BJ (cell line): ENCODE results near the gene FSTL4. TPM values are rescaled to one million over a fixed set of nuclear protein-coding genes. Genes with fewer than 3 reads are reported as not detected.

Experiments used
- CTCF ChIA-PET: fragments of 350-600 bp; formaldehyde crosslinking; extraction: SDS; loops from one replicate; lab custom pipeline; 2021; ENCODE audit warnings: antibody characterized with exemption, inconsistent platforms; lab: Yijun Ruan, JAX
- POLR2A ChIA-PET: fragments of 300-600 bp; sonication (Branson Sonifier 250); formaldehyde crosslinking; extraction: SDS; loops from one replicate; lab custom pipeline; 2021; ENCODE audit warnings: antibody characterized with exemption; lab: Charles Lee
- DNase-seq: peaks from one replicate; pipeline ENCODE4 v3.0.0-alpha.2; 2011; ENCODE audit warnings: low read depth
- H3K27me3 ChIP-seq: 2 replicates; pipeline ENCODE4 v1.6.0; 2011; ENCODE audit warnings: low read length; ENCODE audit not compliant: control insufficient read depth, insufficient read depth
- H3K36me3 ChIP-seq: 2 replicates; pipeline ENCODE4 v1.5.1; 2011; ENCODE audit warnings: low read length; ENCODE audit not compliant: control insufficient read depth, insufficient read depth
- H3K4me3 ChIP-seq: 2 replicates; pipeline ENCODE4 v1.5.1; 2011; ENCODE audit warnings: low read depth, mild to moderate bottlenecking, control low read depth, low read length
- polyA plus RNA-seq: library from polyadenylated mRNA; depleted of rRNA; stranded (reverse); fragments of >200 nt; gene quantifications from 2 replicates; pipeline ENCODE4 v1.2.3, GENCODE V29; 2011
- TF ChIP-seq, protein P1 (sequence below): IDR thresholded peaks from 2 replicates; pipeline ENCODE4 v1.5.1; 2011; ENCODE audit warnings: low read depth, mild to moderate bottlenecking, control low read depth, inconsistent platforms, low read length, moderate library complexity; ENCODE audit not compliant: insufficient read depth

FSTL4 gene
- polyA plus RNA-seq, 1 experiment = not detected

DNA sequence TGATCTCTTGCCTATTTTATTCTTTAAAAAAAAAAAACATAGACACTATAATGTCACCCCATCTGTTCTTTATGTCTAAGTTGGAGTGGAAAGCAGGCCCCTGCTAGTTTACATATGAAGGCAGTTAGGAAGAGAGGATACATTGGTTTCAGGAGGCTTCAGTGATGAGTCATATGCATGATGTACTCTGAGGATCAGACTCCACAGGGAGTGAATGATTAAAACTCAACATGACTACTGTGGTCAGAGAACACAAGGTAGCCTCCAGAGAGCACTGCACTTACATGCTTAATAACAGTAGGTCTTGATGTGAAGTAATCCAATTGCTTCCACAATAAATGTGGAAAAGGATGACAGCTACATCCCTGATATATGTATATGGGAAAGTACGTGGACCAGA lies 22.7 kb upstream of the FSTL4 start:
- Histone ChIP-seq H3K36me3 (no peaks in the 10 kb centered on the region), H3K27me3 (no peaks in the 10 kb centered on the region), H3K4me3 (no peak overlapping the region)
- POLR2A ChIA-PET = no interaction called here
- TF ChIP-seq, protein P1, sequence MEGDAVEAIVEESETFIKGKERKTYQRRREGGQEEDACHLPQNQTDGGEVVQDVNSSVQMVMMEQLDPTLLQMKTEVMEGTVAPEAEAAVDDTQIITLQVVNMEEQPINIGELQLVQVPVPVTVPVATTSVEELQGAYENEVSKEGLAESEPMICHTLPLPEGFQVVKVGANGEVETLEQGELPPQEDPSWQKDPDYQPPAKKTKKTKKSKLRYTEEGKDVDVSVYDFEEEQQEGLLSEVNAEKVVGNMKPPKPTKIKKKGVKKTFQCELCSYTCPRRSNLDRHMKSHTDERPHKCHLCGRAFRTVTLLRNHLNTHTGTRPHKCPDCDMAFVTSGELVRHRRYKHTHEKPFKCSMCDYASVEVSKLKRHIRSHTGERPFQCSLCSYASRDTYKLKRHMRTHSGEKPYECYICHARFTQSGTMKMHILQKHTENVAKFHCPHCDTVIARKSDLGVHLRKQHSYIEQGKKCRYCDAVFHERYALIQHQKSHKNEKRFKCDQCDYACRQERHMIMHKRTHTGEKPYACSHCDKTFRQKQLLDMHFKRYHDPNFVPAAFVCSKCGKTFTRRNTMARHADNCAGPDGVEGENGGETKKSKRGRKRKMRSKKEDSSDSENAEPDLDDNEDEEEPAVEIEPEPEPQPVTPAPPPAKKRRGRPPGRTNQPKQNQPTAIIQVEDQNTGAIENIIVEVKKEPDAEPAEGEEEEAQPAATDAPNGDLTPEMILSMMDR = no peak
- peak; percentile 0 for DNase-seq
- CTCF ChIA-PET = interaction anchor here (0.7 kb wide), 1 partner anchor 34 kb away, joined by 3 read pairs; no protein-coding TSS in a partner anchor

DNA sequence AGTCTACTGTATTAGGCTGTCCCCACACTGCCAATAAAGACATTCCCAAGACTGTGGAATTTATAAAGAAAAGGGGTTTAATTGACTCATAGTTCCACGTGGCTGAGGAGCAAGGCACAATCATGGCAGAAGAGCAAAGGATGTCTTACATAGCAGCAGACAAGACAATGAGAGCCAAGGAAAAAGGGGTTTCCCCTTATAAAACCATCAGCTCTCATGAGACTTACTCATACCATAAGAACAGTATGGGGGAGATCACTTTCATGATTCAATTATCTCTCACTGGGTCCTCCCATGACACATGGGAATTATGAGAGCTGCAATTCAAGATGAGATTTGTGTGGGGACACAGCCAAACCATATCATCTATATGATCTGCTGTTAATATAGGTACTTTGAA lies 14.8 kb upstream of the FSTL4 start:
- Histone ChIP-seq H3K4me3 (no peak overlapping the region), H3K36me3 (no peaks in the 10 kb centered on the region), H3K27me3 (no peaks in the 10 kb centered on the region)
- ChIA-PET POLR2A (no interaction called here), CTCF (no interaction called here)
- no peak for DNase-seq
- TF ChIP-seq, protein P1 = no peak

DNA sequence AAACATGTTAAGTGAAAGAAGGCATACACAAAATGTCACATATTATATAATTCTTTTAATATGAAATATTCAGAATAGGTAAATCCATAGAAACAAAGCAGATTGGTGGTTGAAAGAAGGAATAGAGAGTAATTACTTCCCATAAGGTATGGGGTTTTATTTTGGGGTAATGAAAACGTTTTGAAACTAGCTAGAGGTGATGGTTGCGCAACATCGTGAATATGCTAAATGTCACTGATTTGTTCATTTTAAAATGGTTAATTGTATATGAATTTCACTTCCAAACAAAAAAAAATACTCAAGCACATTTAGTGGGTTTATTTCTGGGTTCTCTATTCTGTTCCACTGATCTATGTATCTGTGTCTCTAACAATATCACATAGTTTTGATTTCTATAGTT lies 12.0 kb upstream of the FSTL4 start:
- TF ChIP-seq, protein P1 = no peak
- CTCF ChIA-PET = interaction anchor here (0.6 to 1.6 kb wide), 3 partner anchors 10 to 285 kb away, joined by 3 to 5 read pairs (median 4); no protein-coding TSS in a partner anchor
- Histone ChIP-seq H3K4me3 (no peak overlapping the region), H3K27me3 (no peaks in the 10 kb centered on the region), H3K36me3 (no peaks in the 10 kb centered on the region)
- no peak for DNase-seq
- POLR2A ChIA-PET = no interaction called here

DNA sequence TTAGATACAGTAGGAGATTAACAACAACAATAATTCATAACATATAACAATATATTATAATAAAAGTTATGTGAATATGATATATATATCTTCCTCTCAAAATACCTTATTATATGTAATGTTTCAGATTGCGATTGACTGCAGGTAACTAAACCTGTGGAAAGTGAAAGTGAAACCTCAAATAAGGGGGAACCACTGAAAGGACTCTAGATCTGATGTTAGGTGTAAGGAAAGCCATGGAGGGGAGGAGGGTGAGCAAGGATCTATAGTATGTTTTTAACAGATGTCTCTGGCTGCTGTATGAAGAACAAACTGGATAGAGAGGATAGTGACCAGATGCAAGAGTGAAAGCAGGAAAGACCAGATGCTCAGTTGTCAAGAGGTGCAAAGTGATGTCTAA lies 5.8 kb upstream of the FSTL4 start:
- TF ChIP-seq, protein P1 = no peak
- Histone ChIP-seq H3K36me3 (no peaks in the 10 kb centered on the region), H3K4me3 (no peak overlapping the region), H3K27me3 (peaks cover 4% of the 10 kb centered on the region)
- ChIA-PET POLR2A (no interaction called here), CTCF (no interaction called here)
- DNase-seq = no peak

DNA sequence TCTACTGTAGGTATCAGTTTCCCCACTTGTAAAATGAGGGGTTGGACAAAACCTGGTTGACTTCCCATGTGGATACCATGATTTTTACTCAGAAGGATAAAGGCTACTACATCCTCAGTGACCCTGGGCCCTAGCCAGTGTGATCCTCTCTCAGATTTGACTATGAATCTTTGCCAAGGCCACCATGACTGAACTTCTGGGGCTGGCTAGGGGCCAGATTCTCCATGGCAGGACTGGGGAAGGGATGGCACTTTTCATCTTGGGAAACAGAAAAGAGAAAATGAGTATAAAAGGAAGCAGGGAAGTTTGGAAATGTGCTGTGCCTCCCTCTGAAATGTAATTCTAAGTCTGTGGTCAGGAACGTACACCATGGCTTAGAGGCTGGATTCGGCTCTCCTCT lies 1.4 kb upstream of the FSTL4 start:
- no peak for DNase-seq
- Histone ChIP-seq H3K27me3 (peaks cover 27% of the 10 kb centered on the region), H3K36me3 (no peaks in the 10 kb centered on the region), H3K4me3 (no peak overlapping the region)
- POLR2A ChIA-PET = no interaction called here
- CTCF ChIA-PET = no interaction called here
- TF ChIP-seq, protein P1 = no peak
